ENCODE results near the gene ASXL1.

Gene ASXL1

DNA sequence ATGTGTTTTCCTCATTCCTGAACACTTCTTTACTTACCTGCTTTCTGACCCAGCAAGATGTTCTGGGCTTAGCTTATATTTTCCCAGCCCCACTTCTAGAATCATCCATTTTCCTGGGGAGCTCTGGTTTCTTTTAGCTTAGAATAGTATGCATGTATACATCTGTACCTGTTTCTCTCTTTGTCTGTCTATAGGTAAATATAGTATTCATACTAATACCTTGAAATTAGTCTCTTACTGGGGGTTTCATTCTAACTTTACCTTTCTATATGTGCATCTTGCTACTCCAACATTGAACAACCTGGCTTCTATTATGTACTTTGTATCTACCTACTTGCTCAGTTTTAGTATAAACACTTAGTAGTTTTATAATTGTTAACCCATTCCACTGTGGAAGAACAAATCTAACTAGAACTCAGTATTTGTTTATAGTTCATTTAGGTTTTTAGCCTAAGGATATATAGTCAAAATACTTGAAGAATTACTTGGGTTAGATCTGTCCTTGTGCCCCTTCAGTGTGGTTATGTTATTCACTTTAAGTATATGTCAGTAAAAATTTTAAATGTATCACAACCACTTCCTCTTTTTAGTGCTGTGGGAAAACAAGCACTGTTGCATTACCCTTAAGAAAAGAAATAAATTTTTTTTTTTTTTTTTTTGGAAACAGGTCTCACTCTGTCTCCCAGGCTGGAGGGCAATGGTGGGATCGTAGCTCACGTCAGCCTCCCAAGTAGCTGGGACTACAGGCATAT lies 54.0 kb downstream of the ASXL1 start:
- no peak overlapping the region for H3K4me3 ChIP-seq (ENCODE audit: low read depth, low read length)
- no peaks in the 10 kb centered on the region for H3K36me3 ChIP-seq (ENCODE audit: control insufficient read depth, insufficient read depth, low read length)
- peaks cover 27% of the 10 kb centered on the region for H3K79me2 ChIP-seq
- no peaks in the 10 kb centered on the region for H3K27me3 ChIP-seq (ENCODE audit: control insufficient read depth, insufficient read depth, low read length)
- TF ChIP-seq, protein P1, sequence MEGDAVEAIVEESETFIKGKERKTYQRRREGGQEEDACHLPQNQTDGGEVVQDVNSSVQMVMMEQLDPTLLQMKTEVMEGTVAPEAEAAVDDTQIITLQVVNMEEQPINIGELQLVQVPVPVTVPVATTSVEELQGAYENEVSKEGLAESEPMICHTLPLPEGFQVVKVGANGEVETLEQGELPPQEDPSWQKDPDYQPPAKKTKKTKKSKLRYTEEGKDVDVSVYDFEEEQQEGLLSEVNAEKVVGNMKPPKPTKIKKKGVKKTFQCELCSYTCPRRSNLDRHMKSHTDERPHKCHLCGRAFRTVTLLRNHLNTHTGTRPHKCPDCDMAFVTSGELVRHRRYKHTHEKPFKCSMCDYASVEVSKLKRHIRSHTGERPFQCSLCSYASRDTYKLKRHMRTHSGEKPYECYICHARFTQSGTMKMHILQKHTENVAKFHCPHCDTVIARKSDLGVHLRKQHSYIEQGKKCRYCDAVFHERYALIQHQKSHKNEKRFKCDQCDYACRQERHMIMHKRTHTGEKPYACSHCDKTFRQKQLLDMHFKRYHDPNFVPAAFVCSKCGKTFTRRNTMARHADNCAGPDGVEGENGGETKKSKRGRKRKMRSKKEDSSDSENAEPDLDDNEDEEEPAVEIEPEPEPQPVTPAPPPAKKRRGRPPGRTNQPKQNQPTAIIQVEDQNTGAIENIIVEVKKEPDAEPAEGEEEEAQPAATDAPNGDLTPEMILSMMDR (IDR thresholded peaks at IDR 0.05), result no peak
- no peaks in the 10 kb centered on the region for H3K4me1 ChIP-seq
- no peak overlapping the region for H3K4me2 ChIP-seq (ENCODE audit: low read length)
- no peak overlapping the region for H3K9ac ChIP-seq
- no peak overlapping the region for H3K27ac ChIP-seq
- no peaks in the 10 kb centered on the region for H3K9me3 ChIP-seq (ENCODE audit: control insufficient read depth, low read length)
- no peak overlapping the region for H2AFZ ChIP-seq

DNA sequence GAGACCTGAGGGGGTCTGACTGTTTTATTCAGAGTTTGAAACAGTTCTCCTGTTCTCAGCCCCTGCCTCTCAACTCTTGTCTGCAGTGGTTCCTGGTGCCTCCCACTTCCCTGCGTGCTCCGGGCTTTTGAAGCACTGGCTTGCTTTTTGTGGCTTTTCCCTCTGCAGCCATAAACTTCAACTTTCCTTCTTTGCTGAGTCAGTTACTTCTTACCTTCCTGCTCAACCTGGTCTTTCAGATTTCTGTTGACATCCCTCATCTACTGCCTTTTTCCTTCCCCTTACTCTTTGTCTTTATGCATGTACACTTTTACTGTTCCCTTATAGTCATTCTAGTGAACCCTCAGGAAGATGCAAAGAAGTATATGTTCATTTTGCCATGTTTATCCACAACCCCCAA lies 57.4 kb downstream of the ASXL1 start:
- peaks cover 19% of the 10 kb centered on the region for H3K79me2 ChIP-seq
- H3K27ac ChIP-seq, result no peak overlapping the region
- H3K4me3 ChIP-seq (ENCODE audit: low read depth, low read length), result no peak overlapping the region
- TF ChIP-seq, protein P1 (IDR thresholded peaks at IDR 0.05), result no peak
- no peak overlapping the region for H2AFZ ChIP-seq
- H3K27me3 ChIP-seq (ENCODE audit: control insufficient read depth, insufficient read depth, low read length), result no peaks in the 10 kb centered on the region
- no peak overlapping the region for H3K4me2 ChIP-seq (ENCODE audit: low read length)
- H3K9ac ChIP-seq, result no peak overlapping the region
- no peaks in the 10 kb centered on the region for H3K36me3 ChIP-seq (ENCODE audit: control insufficient read depth, insufficient read depth, low read length)
- no peaks in the 10 kb centered on the region for H3K4me1 ChIP-seq
- no peaks in the 10 kb centered on the region for H3K9me3 ChIP-seq (ENCODE audit: control insufficient read depth, low read length)

DNA sequence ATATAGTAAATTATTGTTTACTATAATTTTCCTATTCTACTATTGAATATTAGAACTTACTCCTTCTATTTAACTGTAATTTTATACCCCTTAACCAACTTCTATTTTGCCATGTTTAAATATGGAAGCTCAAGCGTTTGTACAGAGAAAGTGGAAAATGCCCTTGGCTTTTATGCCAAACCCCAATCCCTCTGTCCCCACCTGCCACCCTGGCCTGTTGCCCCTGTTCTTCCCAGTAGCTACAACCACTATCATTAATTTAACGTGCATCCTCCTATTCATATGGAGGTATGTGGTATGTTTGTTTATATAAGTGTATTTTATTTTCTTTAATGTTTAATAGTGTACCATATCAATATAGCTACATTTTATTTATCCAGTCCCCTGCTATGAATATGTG lies 58.1 kb downstream of the ASXL1 start:
- Histone ChIP-seq H3K36me3 (ENCODE audit: control insufficient read depth, insufficient read depth, low read length) (no peaks in the 10 kb centered on the region), H3K9ac (no peak overlapping the region), H3K4me3 (ENCODE audit: low read depth, low read length) (no peak overlapping the region), H3K27ac (no peak overlapping the region), H3K27me3 (ENCODE audit: control insufficient read depth, insufficient read depth, low read length) (no peaks in the 10 kb centered on the region), H3K4me1 (no peaks in the 10 kb centered on the region), H2AFZ (no peak overlapping the region), H3K9me3 (ENCODE audit: control insufficient read depth, low read length) (no peaks in the 10 kb centered on the region), H3K79me2 (peaks cover 16% of the 10 kb centered on the region), H3K4me2 (ENCODE audit: low read length) (no peak overlapping the region)
- TF ChIP-seq, protein P1 (IDR thresholded peaks at IDR 0.05), result no peak

DNA sequence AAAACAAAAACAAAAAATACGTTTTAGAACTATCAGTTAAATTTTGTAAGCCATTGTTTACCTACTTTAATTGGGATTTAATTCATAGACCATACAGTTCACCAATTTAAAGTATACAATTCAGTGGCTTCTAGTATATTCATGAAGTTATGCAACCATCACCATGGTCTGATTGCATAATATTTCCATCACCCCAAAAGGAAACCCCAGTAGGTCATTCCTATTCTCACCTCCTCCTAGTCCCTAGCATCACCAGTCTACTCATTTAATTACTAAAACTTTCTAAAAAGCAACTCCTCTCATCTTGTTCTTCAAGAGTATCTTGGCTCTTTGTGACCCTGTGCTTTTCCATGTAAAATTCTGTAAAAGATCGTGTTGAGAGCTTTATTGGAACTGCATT lies 60.2 kb downstream of the ASXL1 start:
- Histone ChIP-seq H3K36me3 (ENCODE audit: control insufficient read depth, insufficient read depth, low read length) (no peaks in the 10 kb centered on the region), H3K4me2 (ENCODE audit: low read length) (no peak overlapping the region), H3K9me3 (ENCODE audit: control insufficient read depth, low read length) (no peaks in the 10 kb centered on the region), H3K4me3 (ENCODE audit: low read depth, low read length) (no peak overlapping the region), H3K27me3 (ENCODE audit: control insufficient read depth, insufficient read depth, low read length) (no peaks in the 10 kb centered on the region), H3K4me1 (no peaks in the 10 kb centered on the region), H3K9ac (no peak overlapping the region), H3K79me2 (peaks cover 17% of the 10 kb centered on the region), H2AFZ (no peak overlapping the region), H3K27ac (no peak overlapping the region)
- TF ChIP-seq, protein P1 (IDR thresholded peaks at IDR 0.05), result no peak

DNA sequence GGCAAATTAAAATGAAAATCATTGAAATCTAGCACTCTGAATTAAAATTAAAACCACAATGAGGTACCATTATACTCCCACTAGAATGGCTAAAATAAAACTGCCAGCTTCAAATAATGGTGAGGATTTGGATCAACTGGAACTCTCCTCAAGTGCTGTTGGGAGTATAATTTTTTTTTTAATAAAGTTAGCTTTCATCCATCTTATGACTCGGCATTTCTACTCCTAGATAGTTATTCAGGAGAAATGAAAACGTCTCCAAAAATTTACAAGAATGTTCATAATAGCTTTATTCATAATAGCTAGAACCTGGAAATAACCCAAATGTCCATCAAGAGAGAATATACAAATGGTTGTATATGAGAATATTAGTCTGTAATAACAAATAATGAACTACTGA lies 63.2 kb downstream of the ASXL1 start:
- H3K9me3 ChIP-seq (ENCODE audit: control insufficient read depth, low read length), result no peaks in the 10 kb centered on the region
- no peaks in the 10 kb centered on the region for H3K4me1 ChIP-seq
- no peak overlapping the region for H3K4me3 ChIP-seq (ENCODE audit: low read depth, low read length)
- peaks cover 17% of the 10 kb centered on the region for H3K79me2 ChIP-seq
- H3K27ac ChIP-seq, result no peak overlapping the region
- no peak overlapping the region for H3K4me2 ChIP-seq (ENCODE audit: low read length)
- H2AFZ ChIP-seq, result no peak overlapping the region
- H3K27me3 ChIP-seq (ENCODE audit: control insufficient read depth, insufficient read depth, low read length), result no peaks in the 10 kb centered on the region
- no peak overlapping the region for H3K9ac ChIP-seq
- no peaks in the 10 kb centered on the region for H3K36me3 ChIP-seq (ENCODE audit: control insufficient read depth, insufficient read depth, low read length)
- TF ChIP-seq, protein P1 (IDR thresholded peaks at IDR 0.05), result no peak

Data from parathyroid adenoma (tissue), 2 donors.